Measurements from ENCODE around the gene YWHAH.

YWHAH gene

DNA sequence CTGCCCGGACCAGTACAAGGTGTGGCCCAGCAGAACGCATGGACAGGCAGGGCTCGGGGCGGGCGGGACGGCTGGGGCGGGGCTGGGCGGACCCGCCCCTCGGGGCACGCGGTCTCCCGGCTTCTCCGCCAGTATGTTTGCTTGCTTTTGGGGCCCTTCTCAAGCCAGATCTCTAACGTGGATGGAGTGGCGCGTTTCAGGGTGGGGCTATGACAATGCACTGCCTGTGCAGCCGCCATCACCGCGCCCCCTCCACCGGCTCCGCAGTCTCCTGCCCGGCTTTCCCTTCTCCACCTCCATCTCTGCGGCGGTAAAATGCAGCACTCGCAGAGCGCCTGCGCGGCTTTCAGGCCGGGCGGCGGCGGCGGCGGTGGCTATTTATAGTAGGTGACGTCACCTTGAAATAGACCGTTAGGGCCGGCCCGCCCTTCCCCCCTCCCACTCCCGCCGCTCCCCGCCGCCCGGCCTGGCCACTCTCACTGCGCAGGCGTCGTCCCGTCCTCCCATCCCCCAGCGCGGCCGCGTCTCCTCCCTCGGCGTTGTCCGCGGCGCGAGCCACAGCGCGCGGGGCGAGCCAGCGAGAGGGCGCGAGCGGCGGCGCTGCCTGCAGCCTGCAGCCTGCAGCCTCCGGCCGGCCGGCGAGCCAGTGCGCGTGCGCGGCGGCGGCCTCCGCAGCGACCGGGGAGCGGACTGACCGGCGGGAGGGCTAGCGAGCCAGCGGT lies at the start of gene YWHAH:
TSS of gene YWHAH (plus strand) at position 558 of the 722 bp plus-strand sequence. CDS start 199 bp downstream, outside the sequence.
- DNase-seq, result peak; percentile 93
- Mint-ChIP-seq H3K4me3 (no peak within 1 kb of the TSS), H3K9me3 (no peaks in the 10 kb centered on the region), H3K36me3 (ENCODE audit: low read depth) (peaks cover 21% of the 10 kb centered on the region), H3K27me3 (no peaks in the 10 kb centered on the region), H3K27ac (peak within 1 kb of the TSS; percentile 97), H3K4me1 (ENCODE audit: low read depth) (peaks cover 34% of the 10 kb centered on the region)

GRCh38 chr22:31895411-31896123 lies 48.8 kb upstream of the YWHAH start:
- no peak for DNase-seq
- no peaks in the 10 kb centered on the region for H3K9me3 Mint-ChIP-seq
- peaks cover 68% of the 10 kb centered on the region for H3K36me3 Mint-ChIP-seq (ENCODE audit: low read depth)
- H3K4me1 Mint-ChIP-seq (ENCODE audit: low read depth), result no peaks in the 10 kb centered on the region
- H3K4me3 Mint-ChIP-seq, result no peak overlapping the region
- no peaks in the 10 kb centered on the region for H3K27me3 Mint-ChIP-seq
- H3K27ac Mint-ChIP-seq, result no peak overlapping the region

- H3K27ac Mint-ChIP-seq, result no peak overlapping the region
- H3K36me3 Mint-ChIP-seq (ENCODE audit: low read depth), result peaks cover 66% of the 10 kb centered on the region
- DNase-seq, result no peak
- no peaks in the 10 kb centered on the region for H3K27me3 Mint-ChIP-seq
- H3K9me3 Mint-ChIP-seq, result no peaks in the 10 kb centered on the region
- no peak overlapping the region for H3K4me3 Mint-ChIP-seq
- H3K4me1 Mint-ChIP-seq (ENCODE audit: low read depth), result no peaks in the 10 kb centered on the region
These were observed 47.9 kb upstream of the YWHAH start for GRCh38 chr22:31896472-31896871.

- no peaks in the 10 kb centered on the region for H3K9me3 Mint-ChIP-seq
- no peak overlapping the region for H3K4me3 Mint-ChIP-seq
- H3K27ac Mint-ChIP-seq, result no peak overlapping the region
- peaks cover 71% of the 10 kb centered on the region for H3K36me3 Mint-ChIP-seq (ENCODE audit: low read depth)
- H3K27me3 Mint-ChIP-seq, result no peaks in the 10 kb centered on the region
- H3K4me1 Mint-ChIP-seq (ENCODE audit: low read depth), result no peaks in the 10 kb centered on the region
- no peak for DNase-seq
These were observed 46.2 kb upstream of the YWHAH start for GRCh38 chr22:31897842-31898805.

DNA sequence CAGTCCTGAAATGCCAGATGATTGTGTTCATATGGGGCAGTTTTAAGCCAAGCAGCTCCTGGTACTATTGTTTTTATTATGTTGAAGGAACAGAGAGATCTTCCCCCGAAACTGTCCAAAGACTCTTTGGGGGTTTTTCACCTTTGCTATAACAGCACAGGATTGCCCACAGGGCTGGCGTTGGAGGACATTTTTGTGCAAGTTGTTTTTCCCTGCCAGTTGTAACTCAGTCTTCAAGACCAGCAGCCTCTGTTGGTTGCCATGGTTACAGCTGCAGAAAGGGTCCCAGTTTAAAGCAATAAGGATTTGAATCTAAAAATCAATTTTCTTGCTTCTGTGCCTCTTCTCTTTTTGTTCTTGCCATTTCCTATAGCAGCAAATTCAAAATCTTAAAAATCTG lies 45.4 kb upstream of the YWHAH start:
- H3K4me3 Mint-ChIP-seq, result no peak overlapping the region
- no peak overlapping the region for H3K27ac Mint-ChIP-seq
- peaks cover 67% of the 10 kb centered on the region for H3K36me3 Mint-ChIP-seq (ENCODE audit: low read depth)
- no peaks in the 10 kb centered on the region for H3K4me1 Mint-ChIP-seq (ENCODE audit: low read depth)
- no peaks in the 10 kb centered on the region for H3K9me3 Mint-ChIP-seq
- no peaks in the 10 kb centered on the region for H3K27me3 Mint-ChIP-seq
- no peak for DNase-seq

DNA sequence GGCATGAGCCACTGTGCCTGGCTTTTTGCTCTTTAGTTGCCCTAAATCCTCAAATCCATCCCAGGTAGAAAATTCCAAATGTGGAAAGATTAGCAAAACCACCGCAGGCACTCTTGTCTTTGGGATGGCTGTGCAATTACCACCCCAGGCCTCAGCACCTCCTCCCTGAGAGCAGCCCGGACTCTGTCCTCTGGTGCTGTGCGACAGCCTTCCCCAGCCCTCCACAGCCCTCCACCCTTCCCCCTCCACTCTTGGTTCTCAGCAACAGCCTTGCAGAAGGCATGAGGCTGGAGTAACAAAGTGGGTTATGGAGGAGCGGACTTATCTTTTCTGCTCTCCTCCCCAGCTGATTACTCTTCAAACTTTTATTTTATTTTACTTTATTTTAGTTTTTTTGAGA lies 44.7 kb upstream of the YWHAH start:
- Mint-ChIP-seq H3K27ac (no peak overlapping the region), H3K27me3 (no peaks in the 10 kb centered on the region), H3K4me1 (ENCODE audit: low read depth) (no peaks in the 10 kb centered on the region), H3K36me3 (ENCODE audit: low read depth) (peaks cover 67% of the 10 kb centered on the region), H3K4me3 (no peak overlapping the region), H3K9me3 (no peaks in the 10 kb centered on the region)
- no peak for DNase-seq

DNA sequence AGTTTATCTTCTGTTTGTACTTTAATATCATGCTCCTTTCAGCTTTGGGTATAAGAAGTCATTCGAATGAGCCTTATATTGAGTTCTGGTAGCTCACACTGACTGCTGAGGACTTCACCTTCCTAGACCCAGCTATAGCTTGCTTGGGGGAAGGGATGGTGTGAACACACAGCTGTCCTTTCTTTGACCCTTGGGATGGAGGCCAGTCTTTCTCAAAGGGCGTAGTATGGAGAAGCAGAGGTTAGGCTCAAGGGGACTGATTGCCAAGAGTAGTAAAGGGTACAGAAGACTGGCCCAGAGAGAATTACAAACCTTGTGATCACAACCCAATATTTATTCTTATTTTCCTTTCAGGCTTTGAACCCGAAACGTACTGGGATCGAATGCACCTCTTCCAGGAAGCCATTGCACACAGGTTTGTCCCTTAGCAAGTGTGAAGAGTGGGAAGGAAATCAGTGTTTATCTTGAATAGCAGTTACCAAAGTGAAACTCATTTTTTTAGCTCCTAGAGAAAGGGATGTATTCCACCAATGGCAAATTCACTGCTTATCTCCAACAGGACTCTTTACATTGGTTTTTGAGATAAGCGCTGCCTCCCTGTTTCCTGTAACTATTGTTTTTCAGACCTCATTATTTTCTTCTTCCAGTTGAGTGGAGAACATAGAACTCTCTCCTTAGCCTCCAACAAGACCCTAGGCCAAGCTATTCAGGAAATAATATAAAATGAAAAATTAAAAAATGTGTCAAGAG lies 42.8 kb upstream of the YWHAH start:
- H3K4me1 Mint-ChIP-seq (ENCODE audit: low read depth), result no peaks in the 10 kb centered on the region
- H3K27me3 Mint-ChIP-seq, result no peaks in the 10 kb centered on the region

DNA sequence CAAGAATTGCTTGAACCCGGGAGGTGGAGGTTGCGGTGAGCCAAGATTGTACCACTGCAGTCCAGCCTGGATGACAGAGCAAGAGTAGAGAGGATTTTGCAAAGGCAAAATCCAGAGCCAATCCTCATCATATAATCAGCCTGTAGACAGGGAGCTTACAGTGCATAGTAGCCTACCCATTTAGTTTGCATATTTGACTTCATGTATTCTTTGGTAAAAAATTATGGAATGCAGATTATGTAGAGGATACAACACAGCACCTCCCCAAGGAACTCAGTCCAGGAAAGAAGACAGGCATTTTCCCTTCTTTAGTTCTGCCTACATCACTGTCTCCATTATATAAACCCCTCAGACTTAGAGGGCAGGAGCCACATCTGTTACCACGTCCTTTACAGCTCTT lies 39.7 kb upstream of the YWHAH start:
- no peaks in the 10 kb centered on the region for H3K9me3 Mint-ChIP-seq
- H3K36me3 Mint-ChIP-seq (ENCODE audit: low read depth), result peaks cover 60% of the 10 kb centered on the region
- H3K27ac Mint-ChIP-seq, result no peak overlapping the region

More for the DNA sequence above, 42.8 kb upstream of the YWHAH start:
- Mint-ChIP-seq H3K27ac (peak overlapping the region; percentile 38), H3K4me3 (no peak overlapping the region), H3K36me3 (ENCODE audit: low read depth) (peaks cover 68% of the 10 kb centered on the region), H3K9me3 (no peaks in the 10 kb centered on the region)
- no peak for DNase-seq

DNA sequence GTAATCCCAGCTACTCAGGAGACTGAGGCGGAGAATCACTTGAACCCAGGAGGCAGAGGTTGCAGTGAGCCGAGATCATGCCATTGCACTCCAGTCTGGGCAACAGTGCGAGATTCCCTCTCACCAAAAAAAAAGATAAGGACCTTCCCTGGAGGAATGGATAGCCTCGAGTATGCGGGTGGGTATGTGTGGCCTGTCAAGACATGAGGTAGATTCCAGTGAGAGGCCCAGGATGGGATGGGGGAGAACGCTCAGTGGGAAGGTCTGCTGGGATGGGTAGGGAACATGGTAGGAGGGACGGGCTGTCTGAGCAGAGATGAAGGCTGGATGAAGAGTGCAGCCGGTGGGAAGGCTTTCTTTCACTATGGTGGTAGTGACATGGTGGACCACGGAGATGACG lies 39.0 kb upstream of the YWHAH start:
- peak overlapping the region; percentile 15 for H3K27ac Mint-ChIP-seq
- DNase-seq, result no peak
- no peaks in the 10 kb centered on the region for H3K9me3 Mint-ChIP-seq
- H3K27me3 Mint-ChIP-seq, result no peaks in the 10 kb centered on the region
- H3K4me1 Mint-ChIP-seq (ENCODE audit: low read depth), result no peaks in the 10 kb centered on the region
- peaks cover 65% of the 10 kb centered on the region for H3K36me3 Mint-ChIP-seq (ENCODE audit: low read depth)
- no peak overlapping the region for H3K4me3 Mint-ChIP-seq

More for the DNA sequence above, 39.7 kb upstream of the YWHAH start:
- Mint-ChIP-seq H3K27me3 (no peaks in the 10 kb centered on the region), H3K4me1 (ENCODE audit: low read depth) (no peaks in the 10 kb centered on the region), H3K4me3 (no peak overlapping the region)
- DNase-seq, result no peak

DNA sequence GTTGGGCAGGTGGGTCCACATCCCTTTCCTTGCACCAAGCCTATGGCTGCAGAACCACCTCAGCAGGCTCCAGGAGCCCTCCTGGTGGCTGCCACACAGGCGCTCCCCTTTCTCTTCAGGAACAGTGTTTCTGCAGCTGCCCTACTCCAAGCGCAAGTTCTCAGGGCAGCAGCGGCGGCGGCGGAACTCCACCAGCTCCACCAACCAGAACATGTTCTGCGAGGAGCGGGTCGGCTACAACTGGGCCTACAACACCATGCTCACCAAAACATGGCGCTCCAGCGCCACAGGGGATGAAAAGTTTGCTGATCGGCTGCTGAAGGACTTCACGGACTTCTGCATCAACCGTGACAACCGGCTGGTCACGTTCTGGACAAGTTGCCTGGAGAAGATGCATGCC lies 38.2 kb upstream of the YWHAH start:
- Mint-ChIP-seq H3K27me3 (no peaks in the 10 kb centered on the region), H3K4me3 (no peak overlapping the region), H3K36me3 (ENCODE audit: low read depth) (peaks cover 69% of the 10 kb centered on the region), H3K4me1 (ENCODE audit: low read depth) (no peaks in the 10 kb centered on the region), H3K27ac (no peak overlapping the region), H3K9me3 (no peaks in the 10 kb centered on the region)
- no peak for DNase-seq

GRCh38 chr22:31906569-31906968 lies 37.8 kb upstream of the YWHAH start:
- no peak overlapping the region for H3K4me3 Mint-ChIP-seq
- H3K36me3 Mint-ChIP-seq (ENCODE audit: low read depth), result peaks cover 65% of the 10 kb centered on the region
- H3K9me3 Mint-ChIP-seq, result no peaks in the 10 kb centered on the region
- H3K4me1 Mint-ChIP-seq (ENCODE audit: low read depth), result no peaks in the 10 kb centered on the region
- H3K27ac Mint-ChIP-seq, result no peak overlapping the region
- H3K27me3 Mint-ChIP-seq, result no peaks in the 10 kb centered on the region
- no peak for DNase-seq

GRCh38 chr22:31909977-31910376 lies 34.4 kb upstream of the YWHAH start:
- H3K27me3 Mint-ChIP-seq, result no peaks in the 10 kb centered on the region
- peaks cover 41% of the 10 kb centered on the region for H3K36me3 Mint-ChIP-seq (ENCODE audit: low read depth)
- no peak for DNase-seq
- no peaks in the 10 kb centered on the region for H3K9me3 Mint-ChIP-seq
- H3K27ac Mint-ChIP-seq, result no peak overlapping the region
- H3K4me3 Mint-ChIP-seq, result no peak overlapping the region
- H3K4me1 Mint-ChIP-seq (ENCODE audit: low read depth), result no peaks in the 10 kb centered on the region

GRCh38 chr22:31911565-31912406 lies 32.5 kb upstream of the YWHAH start:
- no peaks in the 10 kb centered on the region for H3K27me3 Mint-ChIP-seq
- DNase-seq, result no peak
- no peak overlapping the region for H3K4me3 Mint-ChIP-seq
- H3K9me3 Mint-ChIP-seq, result no peaks in the 10 kb centered on the region
- peaks cover 25% of the 10 kb centered on the region for H3K36me3 Mint-ChIP-seq (ENCODE audit: low read depth)
- no peak overlapping the region for H3K27ac Mint-ChIP-seq
- peaks cover 2% of the 10 kb centered on the region for H3K4me1 Mint-ChIP-seq (ENCODE audit: low read depth)
